GM12878 (cell line): ENCODE measurements around the gene NF1. TPM values are rescaled to one million over a fixed set of nuclear protein-coding genes. Genes with fewer than 3 reads are reported as not detected.

ENCODE experiments used
- BCL11A ChIP-seq: IDR thresholded peaks from 2 replicates; pipeline ENCODE4 v1.6.1; 2011; ENCODE audit warnings: low read depth, low read length
- CBFB ChIP-seq: IDR thresholded peaks from 2 replicates; pipeline ENCODE4 v1.6.1; 2016; ENCODE audit warnings: antibody characterized with exemption, low read depth
- IKZF2 ChIP-seq, 2 experiments: fragments of 450-650 bp; IDR thresholded peaks; 2 replicates each; pipeline ENCODE4 v1.6.1; 2017; ENCODE audit warnings: mild to moderate bottlenecking in 2 of 2, moderate library complexity in 2 of 2
- MXI1 ChIP-seq: fragments of 150-350 bp; IDR thresholded peaks from 2 replicates; pipeline ENCODE4 v1.6.1; 2011; ENCODE audit warnings: low read depth, mild to moderate bottlenecking, inconsistent platforms, low read length, improper control_type of control experiment
- NFYA ChIP-seq: IDR thresholded peaks from 2 replicates; pipeline ENCODE4 v1.6.1; 2011; ENCODE audit warnings: low read depth, mild to moderate bottlenecking, low read length, improper control_type of control experiment, borderline replicate concordance
- NR2F1 ChIP-seq: fragments of 450-650 bp; conservative IDR thresholded peaks from 2 replicates; pipeline ENCODE4 v1.6.1; 2017; ENCODE audit warnings: mild to moderate bottlenecking
- PAX5 ChIP-seq: IDR thresholded peaks from 2 replicates; pipeline ENCODE4 v1.6.1; 2011; ENCODE audit warnings: low read depth, low read length, borderline replicate concordance
- POLR2AphosphoS2 ChIP-seq: IDR thresholded peaks from 2 replicates; pipeline ENCODE4 v1.6.1; 2011; ENCODE audit warnings: low read depth, mild to moderate bottlenecking, low read length, improper control_type of control experiment, moderate library complexity
- RAD51 ChIP-seq: fragments of 450-650 bp; IDR thresholded peaks from 2 replicates; pipeline ENCODE4 v1.6.1; 2016; ENCODE audit warnings: moderate library complexity, mild to moderate bottlenecking, inconsistent platforms
- RBBP5 ChIP-seq: fragments of 200-600 bp; sonication (generic); conservative IDR thresholded peaks from 2 replicates; pipeline ENCODE4 v1.6.1; 2016
- REST ChIP-seq: IDR thresholded peaks from 2 replicates; pipeline ENCODE4 v1.6.1; 2012; ENCODE audit warnings: mild to moderate bottlenecking, low read depth, low read length
- SP1 ChIP-seq: IDR thresholded peaks from one replicate; pipeline ENCODE4 v1.6.1; 2011; ENCODE audit warnings: low read depth, low read length
- SREBF2 ChIP-seq: IDR thresholded peaks from 2 replicates; pipeline ENCODE4 v1.6.1; 2012; ENCODE audit warnings: mild to moderate bottlenecking, low read length
- SUZ12 ChIP-seq: fragments of 200-600 bp; sonication (generic); IDR thresholded peaks from one replicate; pipeline ENCODE4 v1.6.1; 2018; ENCODE audit warnings: antibody characterized with exemption, mild to moderate bottlenecking; ENCODE audit not compliant: unreplicated experiment
- TARDBP ChIP-seq: IDR thresholded peaks from 2 replicates; pipeline ENCODE4 v1.6.1; 2016; ENCODE audit warnings: borderline replicate concordance
- ZZZ3 ChIP-seq: IDR thresholded peaks from 2 replicates; pipeline ENCODE4 v1.6.1; 2011; ENCODE audit warnings: low read depth; ENCODE audit not compliant: control insufficient read depth, insufficient read length
- polyA plus RNA-seq, 11 experiments: library from polyadenylated mRNA; depleted of rRNA in 4 of 11; unstranded in 6 of 11; stranded (reverse) in 5 of 11; fragments of >200 nt; fragmentation: Nextera tagmentation in 4 of 11; fragmentation: Illumina TruSeq in 1 of 11; extraction: Ambion mirVana in 4 of 11; extraction: Trizol in 1 of 11; gene quantifications; 1 replicate in 1 of 11; 2 replicates in 10 of 11; pipeline versions ENCODE4 v1.2.1 to v1.2.3, GENCODE V29; 2011 to 2016; ENCODE audit warnings: inconsistent platforms in 2 of 11, missing spikeins in 2 of 11, low read depth in 1 of 11
- total RNA-seq, 4 experiments: library from RNA; depleted of rRNA in 3 of 4; stranded (reverse); fragments of >200 nt in 3 of 4; fragmentation: Illumina TruSeq in 1 of 4; extraction: Trizol in 1 of 4; gene quantifications; 2 replicates each; pipeline versions ENCODE4 v1.2.1 to v1.2.3, GENCODE V29; 2013 to 2021
- TF ChIP-seq, protein P1 (sequence below): fragments of 450-650 bp; IDR thresholded peaks from 2 replicates; pipeline ENCODE4 v1.6.1; 2017; ENCODE audit warnings: mild to moderate bottlenecking, low read depth, inconsistent platforms; ENCODE audit not compliant: poor library complexity, severe bottlenecking
- TF ChIP-seq, protein P2 (sequence below): IDR thresholded peaks from 2 replicates; pipeline ENCODE4 v1.6.1; 2012; ENCODE audit warnings: improper control_type of control experiment, low read depth, low read length; ENCODE audit not compliant: insufficient replicate concordance
- TF ChIP-seq, protein P3 (sequence below): fragments of 150-350 bp; IDR thresholded peaks from 2 replicates; pipeline ENCODE4 v1.6.1; 2014; ENCODE audit warnings: mild to moderate bottlenecking, low read depth, low read length

The NF1 gene
- total and polyA plus RNA-seq, 10 of the 15 experiments (the other 5 are each of a cell fraction or from before 2014, with no cell fraction given) = 2.5 to 31.8 (median 16.6) TPM

DNA sequence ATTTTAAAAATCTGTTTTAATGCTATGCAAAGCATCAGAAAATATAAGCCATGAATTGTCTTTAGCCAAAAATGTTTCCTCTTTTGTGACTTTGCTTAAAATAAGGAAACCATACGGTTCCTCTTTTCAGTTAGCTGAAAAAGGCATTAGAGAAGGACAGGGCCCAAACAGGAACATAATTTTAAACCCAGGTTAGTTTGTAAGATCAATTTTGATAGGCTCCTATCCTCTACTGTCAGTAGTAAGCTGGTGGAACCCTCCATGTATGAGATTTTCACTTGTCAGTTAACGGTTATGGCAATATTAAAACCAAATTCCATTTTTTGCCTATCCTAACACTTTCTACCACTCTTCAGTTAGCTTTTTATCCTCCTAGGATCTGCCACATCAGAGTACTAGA, 214.8 kb downstream of the NF1 start (continued):
- TF ChIP-seq REST = no peak
- no peak for TF ChIP-seq SP1
- TF ChIP-seq, protein P1, sequence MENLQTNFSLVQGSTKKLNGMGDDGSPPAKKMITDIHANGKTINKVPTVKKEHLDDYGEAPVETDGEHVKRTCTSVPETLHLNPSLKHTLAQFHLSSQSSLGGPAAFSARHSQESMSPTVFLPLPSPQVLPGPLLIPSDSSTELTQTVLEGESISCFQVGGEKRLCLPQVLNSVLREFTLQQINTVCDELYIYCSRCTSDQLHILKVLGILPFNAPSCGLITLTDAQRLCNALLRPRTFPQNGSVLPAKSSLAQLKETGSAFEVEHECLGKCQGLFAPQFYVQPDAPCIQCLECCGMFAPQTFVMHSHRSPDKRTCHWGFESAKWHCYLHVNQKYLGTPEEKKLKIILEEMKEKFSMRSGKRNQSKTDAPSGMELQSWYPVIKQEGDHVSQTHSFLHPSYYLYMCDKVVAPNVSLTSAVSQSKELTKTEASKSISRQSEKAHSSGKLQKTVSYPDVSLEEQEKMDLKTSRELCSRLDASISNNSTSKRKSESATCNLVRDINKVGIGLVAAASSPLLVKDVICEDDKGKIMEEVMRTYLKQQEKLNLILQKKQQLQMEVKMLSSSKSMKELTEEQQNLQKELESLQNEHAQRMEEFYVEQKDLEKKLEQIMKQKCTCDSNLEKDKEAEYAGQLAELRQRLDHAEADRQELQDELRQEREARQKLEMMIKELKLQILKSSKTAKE = no peak
- TF ChIP-seq CBFB = no peak
- TF ChIP-seq, protein P2, sequence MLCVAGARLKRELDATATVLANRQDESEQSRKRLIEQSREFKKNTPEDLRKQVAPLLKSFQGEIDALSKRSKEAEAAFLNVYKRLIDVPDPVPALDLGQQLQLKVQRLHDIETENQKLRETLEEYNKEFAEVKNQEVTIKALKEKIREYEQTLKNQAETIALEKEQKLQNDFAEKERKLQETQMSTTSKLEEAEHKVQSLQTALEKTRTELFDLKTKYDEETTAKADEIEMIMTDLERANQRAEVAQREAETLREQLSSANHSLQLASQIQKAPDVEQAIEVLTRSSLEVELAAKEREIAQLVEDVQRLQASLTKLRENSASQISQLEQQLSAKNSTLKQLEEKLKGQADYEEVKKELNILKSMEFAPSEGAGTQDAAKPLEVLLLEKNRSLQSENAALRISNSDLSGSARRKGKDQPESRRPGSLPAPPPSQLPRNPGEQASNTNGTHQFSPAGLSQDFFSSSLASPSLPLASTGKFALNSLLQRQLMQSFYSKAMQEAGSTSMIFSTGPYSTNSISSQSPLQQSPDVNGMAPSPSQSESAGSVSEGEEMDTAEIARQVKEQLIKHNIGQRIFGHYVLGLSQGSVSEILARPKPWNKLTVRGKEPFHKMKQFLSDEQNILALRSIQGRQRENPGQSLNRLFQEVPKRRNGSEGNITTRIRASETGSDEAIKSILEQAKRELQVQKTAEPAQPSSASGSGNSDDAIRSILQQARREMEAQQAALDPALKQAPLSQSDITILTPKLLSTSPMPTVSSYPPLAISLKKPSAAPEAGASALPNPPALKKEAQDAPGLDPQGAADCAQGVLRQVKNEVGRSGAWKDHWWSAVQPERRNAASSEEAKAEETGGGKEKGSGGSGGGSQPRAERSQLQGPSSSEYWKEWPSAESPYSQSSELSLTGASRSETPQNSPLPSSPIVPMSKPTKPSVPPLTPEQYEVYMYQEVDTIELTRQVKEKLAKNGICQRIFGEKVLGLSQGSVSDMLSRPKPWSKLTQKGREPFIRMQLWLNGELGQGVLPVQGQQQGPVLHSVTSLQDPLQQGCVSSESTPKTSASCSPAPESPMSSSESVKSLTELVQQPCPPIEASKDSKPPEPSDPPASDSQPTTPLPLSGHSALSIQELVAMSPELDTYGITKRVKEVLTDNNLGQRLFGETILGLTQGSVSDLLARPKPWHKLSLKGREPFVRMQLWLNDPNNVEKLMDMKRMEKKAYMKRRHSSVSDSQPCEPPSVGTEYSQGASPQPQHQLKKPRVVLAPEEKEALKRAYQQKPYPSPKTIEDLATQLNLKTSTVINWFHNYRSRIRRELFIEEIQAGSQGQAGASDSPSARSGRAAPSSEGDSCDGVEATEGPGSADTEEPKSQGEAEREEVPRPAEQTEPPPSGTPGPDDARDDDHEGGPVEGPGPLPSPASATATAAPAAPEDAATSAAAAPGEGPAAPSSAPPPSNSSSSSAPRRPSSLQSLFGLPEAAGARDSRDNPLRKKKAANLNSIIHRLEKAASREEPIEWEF = peak; percentile 17
- no peak for TF ChIP-seq PAX5
- no peak for TF ChIP-seq TARDBP
- TF ChIP-seq IKZF2 (IDR thresholded peaks at IDR 0.05) = peak; percentile 17 to 38; a peak in 2 of 4 replicates
- TF ChIP-seq POLR2AphosphoS2 = no peak
- TF ChIP-seq, protein P3, sequence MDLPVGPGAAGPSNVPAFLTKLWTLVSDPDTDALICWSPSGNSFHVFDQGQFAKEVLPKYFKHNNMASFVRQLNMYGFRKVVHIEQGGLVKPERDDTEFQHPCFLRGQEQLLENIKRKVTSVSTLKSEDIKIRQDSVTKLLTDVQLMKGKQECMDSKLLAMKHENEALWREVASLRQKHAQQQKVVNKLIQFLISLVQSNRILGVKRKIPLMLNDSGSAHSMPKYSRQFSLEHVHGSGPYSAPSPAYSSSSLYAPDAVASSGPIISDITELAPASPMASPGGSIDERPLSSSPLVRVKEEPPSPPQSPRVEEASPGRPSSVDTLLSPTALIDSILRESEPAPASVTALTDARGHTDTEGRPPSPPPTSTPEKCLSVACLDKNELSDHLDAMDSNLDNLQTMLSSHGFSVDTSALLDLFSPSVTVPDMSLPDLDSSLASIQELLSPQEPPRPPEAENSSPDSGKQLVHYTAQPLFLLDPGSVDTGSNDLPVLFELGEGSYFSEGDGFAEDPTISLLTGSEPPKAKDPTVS = 0 out of 2 replicates have a peak, but pooled peaks have one; percentile 30
- no peak for TF ChIP-seq NR2F1
- TF ChIP-seq BCL11A = 0 out of 2 replicates have a peak, but pooled peaks have one; percentile 3
- no peak for TF ChIP-seq RBBP5
- TF ChIP-seq SREBF2 = peak; percentile 66
- TF ChIP-seq SUZ12 = no peak
- TF ChIP-seq ZZZ3 = no peak
- no peak for TF ChIP-seq MXI1
- TF ChIP-seq NFYA = no peak
- TF ChIP-seq RAD51 = no peak
